SK-N-SH treated with all-trans-retinoic acid at 6 μM for 48 hours (cell line): ENCODE results near the gene MYD88.

Source experiments
- ATAC-seq: fragments of 200-7000 bp; cut with Tn5 transposase; 3 replicates; pipeline ENCODE4 v1.9.1; 2020; ENCODE audit warnings: mild to moderate bottlenecking, moderate library complexity
- BACH2 ChIP-seq: fragments of 250-450 bp; sonication (Bioruptor Pico); IDR thresholded peaks from 2 replicates; pipeline ENCODE4 v1.9.0; 2021; ENCODE audit warnings: mild to moderate bottlenecking, borderline replicate concordance
- CREB5 ChIP-seq: fragments of 250-450 bp; sonication (Bioruptor Pico); IDR thresholded peaks from 2 replicates; pipeline ENCODE4 v1.5.1; 2020; ENCODE audit warnings: low read depth, mild to moderate bottlenecking, moderate library complexity
- CSDC2 ChIP-seq: fragments of 250-450 bp; sonication (Bioruptor Pico); IDR thresholded peaks from 2 replicates; pipeline ENCODE4 v1.5.0; 2020; ENCODE audit warnings: mild to moderate bottlenecking, moderate library complexity
- CSRNP3 ChIP-seq: fragments of 250-450 bp; sonication (Bioruptor Pico); IDR thresholded peaks from 2 replicates; pipeline ENCODE4 v1.5.1; 2021; ENCODE audit warnings: mild to moderate bottlenecking, moderate library complexity
- PATZ1 ChIP-seq: fragments of 250-450 bp; sonication (Bioruptor Pico); IDR thresholded peaks from 2 replicates; pipeline ENCODE4 v1.8.0; 2020; ENCODE audit warnings: mild to moderate bottlenecking, moderate library complexity, borderline replicate concordance
- POU6F1 ChIP-seq: fragments of 250-450 bp; sonication (Bioruptor Pico); IDR thresholded peaks from 2 replicates; pipeline ENCODE4 v1.8.0; 2021; ENCODE audit warnings: low read depth, mild to moderate bottlenecking, moderate library complexity, borderline replicate concordance
- RARB ChIP-seq: fragments of 250-450 bp; sonication (Bioruptor Pico); IDR thresholded peaks from 2 replicates; pipeline ENCODE4 v1.8.0; 2021; ENCODE audit warnings: mild to moderate bottlenecking, moderate library complexity
- SNAI2 ChIP-seq: fragments of 250-450 bp; sonication (Bioruptor Pico); IDR thresholded peaks from 2 replicates; pipeline ENCODE4 v1.5.0; 2020; ENCODE audit warnings: mild to moderate bottlenecking, moderate library complexity
- TCF4 ChIP-seq: fragments of 250-450 bp; sonication (Bioruptor Pico); IDR thresholded peaks from 2 replicates; pipeline ENCODE4 v1.8.0; 2021; ENCODE audit warnings: mild to moderate bottlenecking, moderate library complexity, borderline replicate concordance
- TOX ChIP-seq: fragments of 250-450 bp; sonication (Bioruptor Pico); IDR thresholded peaks from 2 replicates; pipeline ENCODE4 v1.8.0; 2021; ENCODE audit warnings: mild to moderate bottlenecking, moderate library complexity, borderline replicate concordance
- TSHZ2 ChIP-seq: fragments of 250-450 bp; sonication (Bioruptor Pico); IDR thresholded peaks from 2 replicates; pipeline ENCODE4 v1.5.0; 2020; ENCODE audit warnings: mild to moderate bottlenecking, moderate library complexity
- ZC3H10 ChIP-seq: fragments of 250-450 bp; sonication (Bioruptor Pico); IDR thresholded peaks from 2 replicates; pipeline ENCODE4 v1.5.1; 2021; ENCODE audit warnings: mild to moderate bottlenecking, moderate library complexity
- ZFP3 ChIP-seq: fragments of 250-450 bp; sonication (Bioruptor Pico); IDR thresholded peaks from 2 replicates; pipeline ENCODE4 v1.5.0; 2020; ENCODE audit warnings: mild to moderate bottlenecking, moderate library complexity
- ZFP30 ChIP-seq: fragments of 450-650 bp; formaldehyde crosslinking; IDR thresholded peaks from 2 replicates; pipeline ENCODE4 v1.5.0; 2022; ENCODE audit warnings: mild to moderate bottlenecking, moderate library complexity
- ZNF565 ChIP-seq: fragments of 450-650 bp; formaldehyde crosslinking; conservative IDR thresholded peaks from 2 replicates; pipeline ENCODE4 v1.5.0; 2020; ENCODE audit warnings: low read depth, mild to moderate bottlenecking, moderate library complexity
- ZNF70 ChIP-seq: fragments of 450-650 bp; formaldehyde crosslinking; IDR thresholded peaks from 2 replicates; pipeline ENCODE4 v1.5.0; 2020; ENCODE audit warnings: mild to moderate bottlenecking, moderate library complexity
- ZNF8 ChIP-seq: fragments of 450-650 bp; formaldehyde crosslinking; IDR thresholded peaks from 2 replicates; pipeline ENCODE4 v1.5.0; 2020; ENCODE audit warnings: mild to moderate bottlenecking, moderate library complexity

Gene MYD88

GRCh38 chr3:38119248-38119544 is 19.3 kb upstream of the MYD88 start (continued):
- no peak for TF ChIP-seq TSHZ2 (CRISPR knock-in tag)
- TF ChIP-seq BACH2: no peak
- TF ChIP-seq ZNF8 (CRISPR knock-in tag): no peak
- no peak for TF ChIP-seq SNAI2 (CRISPR knock-in tag)
- TF ChIP-seq POU6F1 (CRISPR knock-in tag): no peak

- TF ChIP-seq ZNF70 (CRISPR knock-in tag) (no peak), PATZ1 (CRISPR knock-in tag) (no peak), CSDC2 (no peak), ZFP30 (CRISPR knock-in tag) (no peak), SNAI2 (CRISPR knock-in tag) (no peak), CSRNP3 (no peak), TOX (CRISPR knock-in tag) (no peak), CREB5 (CRISPR knock-in tag) (no peak)
- no peak for ATAC-seq
Measured at GRCh38 chr3:38119821-38120692, 18.4 kb upstream of the MYD88 start.

GRCh38 chr3:38120693-38121450 is 17.6 kb upstream of the MYD88 start:
- no peak for TF ChIP-seq TCF4 (CRISPR knock-in tag)
- TF ChIP-seq ZC3H10: no peak
- TF ChIP-seq RARB (CRISPR knock-in tag): no peak
- no peak for TF ChIP-seq ZNF565 (CRISPR knock-in tag)
- TF ChIP-seq TSHZ2 (CRISPR knock-in tag): no peak
- TF ChIP-seq TOX (CRISPR knock-in tag): no peak
- TF ChIP-seq POU6F1 (CRISPR knock-in tag): no peak
- no peak for TF ChIP-seq ZFP30 (CRISPR knock-in tag)
- no peak for TF ChIP-seq ZFP3 (CRISPR knock-in tag)
- no peak for TF ChIP-seq ZNF70 (CRISPR knock-in tag)
- TF ChIP-seq CSRNP3: no peak
- ATAC-seq: no peak
